T-helper 17 cell (primary cell): ENCODE data around the gene NUP188. TPM values are rescaled to one million over a fixed set of nuclear protein-coding genes. Genes with fewer than 3 reads are reported as not detected.

ENCODE experiments used
- ATAC-seq: fragments of 150-1000 bp; cut with Tn5 transposase; 2 replicates; pipeline ENCODE4 v1.10.0; 2021; ENCODE audit warnings: mild to moderate bottlenecking, moderate library complexity
- DNase-seq, 3 donors: peaks; one replicate each; pipeline versions ENCODE4 v3.0.0 to v3.0.0-alpha.2; 2020 to 2021
- H3K9me3 ChIP-seq: one replicate; pipeline ENCODE4 v1.7.0; 2013; ENCODE audit warnings: low read length, mild to moderate bottlenecking; ENCODE audit not compliant: control insufficient read depth, poor library complexity, severe bottlenecking
- H3K27ac Mint-ChIP-seq: one replicate; pipeline ENCODE4 v1.8.0; 2022; ENCODE audit warnings: mild to moderate bottlenecking, moderate library complexity, mixed read lengths
- H3K27me3 Mint-ChIP-seq: one replicate; pipeline ENCODE4 v1.8.0; 2022; ENCODE audit warnings: mixed read lengths
- H3K36me3 Mint-ChIP-seq: one replicate; pipeline ENCODE4 v1.8.0; 2022; ENCODE audit warnings: low read depth, mixed read lengths
- H3K4me1 Mint-ChIP-seq: one replicate; pipeline ENCODE4 v1.8.0; 2022; ENCODE audit warnings: mild to moderate bottlenecking, mixed read lengths
- H3K4me3 Mint-ChIP-seq: one replicate; pipeline ENCODE4 v1.8.0; 2022; ENCODE audit warnings: mild to moderate bottlenecking, moderate library complexity, mixed read lengths
- total RNA-seq, 4 donors: library from RNA in 2 of 4; stranded (reverse) in 2 of 4; gene quantifications; one replicate each; pipeline ENCODE4 v1.2.3 and lab custom pipeline; 2022 to 2026

The NUP188 gene
- total RNA-seq, 2 donors from 2014 or later: 62.2 to 75.1 TPM

DNA sequence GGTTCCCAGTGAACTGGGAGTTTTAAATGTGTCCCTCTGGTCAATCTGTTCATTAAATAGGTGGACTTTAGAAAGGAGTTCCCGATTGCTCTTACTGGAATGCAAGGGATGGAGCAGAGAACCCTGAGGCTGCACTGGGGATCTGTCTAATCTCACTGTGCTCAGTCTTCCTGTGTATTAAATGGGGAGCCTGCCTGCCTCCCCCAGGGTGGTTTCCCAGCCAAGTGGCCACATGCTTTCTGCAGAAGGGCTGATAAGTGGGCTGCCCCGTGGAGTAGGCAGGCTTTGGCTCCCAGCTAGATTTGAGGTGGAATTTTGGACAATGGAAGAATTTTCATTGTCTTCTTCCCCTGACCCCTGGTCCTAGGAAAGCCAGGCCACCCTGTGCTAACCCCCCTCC lies 40.8 kb upstream of the NUP188 start:
- H3K27me3 Mint-ChIP-seq: no peaks in the 10 kb centered on the region
- H3K4me3 Mint-ChIP-seq: no peak overlapping the region
- peak overlapping the region; percentile 41 for H3K27ac Mint-ChIP-seq
- DNase-seq (no peak), ATAC-seq (no peak)
- H3K9me3 ChIP-seq: no peaks in the 10 kb centered on the region
- peaks cover 27% of the 10 kb centered on the region for H3K4me1 Mint-ChIP-seq
- peaks cover 4% of the 10 kb centered on the region for H3K36me3 Mint-ChIP-seq

DNA sequence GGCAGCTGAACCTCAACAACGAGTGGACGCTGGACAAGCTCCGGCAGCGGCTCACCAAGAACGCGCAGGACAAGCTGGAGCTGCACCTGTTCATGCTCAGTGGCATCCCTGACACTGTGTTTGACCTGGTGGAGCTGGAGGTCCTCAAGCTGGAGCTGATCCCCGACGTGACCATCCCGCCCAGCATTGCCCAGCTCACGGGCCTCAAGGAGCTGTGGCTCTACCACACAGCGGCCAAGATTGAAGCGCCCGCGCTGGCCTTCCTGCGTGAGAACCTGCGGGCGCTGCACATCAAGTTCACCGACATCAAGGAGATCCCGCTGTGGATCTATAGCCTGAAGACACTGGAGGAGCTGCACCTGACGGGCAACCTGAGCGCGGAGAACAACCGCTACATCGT lies 39.1 kb upstream of the NUP188 start:
- H3K27me3 Mint-ChIP-seq: no peaks in the 10 kb centered on the region
- no peaks in the 10 kb centered on the region for H3K9me3 ChIP-seq
- H3K4me3 Mint-ChIP-seq: no peak overlapping the region
- ATAC-seq: no peak
- DNase-seq: no peak
- H3K4me1 Mint-ChIP-seq: peaks cover 33% of the 10 kb centered on the region
- peaks cover 10% of the 10 kb centered on the region for H3K36me3 Mint-ChIP-seq
- peak overlapping the region; percentile 62 for H3K27ac Mint-ChIP-seq

DNA sequence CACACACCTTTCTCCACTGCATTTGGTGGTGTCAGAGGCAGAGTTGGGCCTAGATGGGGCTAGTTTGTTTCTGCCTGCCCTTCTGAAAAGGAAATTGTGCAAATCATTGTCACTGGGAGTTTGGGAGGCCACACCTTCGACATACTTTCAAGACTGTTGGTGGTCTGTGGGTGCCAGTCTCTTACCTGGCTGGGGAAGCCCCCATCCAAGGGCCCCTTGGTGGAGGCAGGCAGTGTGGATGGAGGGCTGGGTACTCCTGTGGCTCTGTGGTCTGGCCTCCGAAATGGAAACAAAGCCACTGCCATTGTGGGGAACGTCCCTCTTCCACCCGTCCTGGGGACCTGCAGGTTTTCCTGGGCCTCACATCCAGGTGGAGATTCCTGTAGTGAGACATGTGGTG lies 37.6 kb upstream of the NUP188 start:
- Mint-ChIP-seq H3K36me3 (peaks cover 10% of the 10 kb centered on the region), H3K4me1 (peaks cover 28% of the 10 kb centered on the region), H3K4me3 (no peak overlapping the region), H3K27ac (peak overlapping the region; percentile 66), H3K27me3 (no peaks in the 10 kb centered on the region)
- ATAC-seq: no peak
- H3K9me3 ChIP-seq: no peaks in the 10 kb centered on the region
- no peak for DNase-seq

DNA sequence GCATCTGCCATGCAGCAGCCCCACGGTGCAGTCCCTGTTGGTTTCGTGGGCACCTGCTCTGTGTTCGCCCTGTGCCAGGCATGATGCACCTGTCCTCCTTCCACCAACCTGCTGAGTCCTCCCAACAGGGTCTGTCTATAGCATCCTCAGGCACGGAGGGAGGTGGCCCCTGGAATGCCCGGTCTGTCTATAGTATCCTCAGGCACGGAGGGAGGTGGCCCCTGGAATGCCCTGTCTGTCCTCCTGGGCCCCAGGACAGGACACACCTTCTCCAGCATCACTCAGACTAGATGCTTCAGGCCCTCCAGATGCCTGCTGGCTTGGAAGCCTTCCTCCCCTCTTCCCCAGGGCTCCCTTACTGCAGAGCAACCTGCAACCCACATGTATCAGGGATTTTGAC lies 36.6 kb upstream of the NUP188 start:
- H3K36me3 Mint-ChIP-seq: peaks cover 12% of the 10 kb centered on the region
- H3K27ac Mint-ChIP-seq: no peak overlapping the region
- H3K4me3 Mint-ChIP-seq: no peak overlapping the region
- H3K27me3 Mint-ChIP-seq: no peaks in the 10 kb centered on the region
- H3K4me1 Mint-ChIP-seq: peaks cover 30% of the 10 kb centered on the region
- ATAC-seq: no peak
- H3K9me3 ChIP-seq: no peaks in the 10 kb centered on the region
- no peak for DNase-seq

DNA sequence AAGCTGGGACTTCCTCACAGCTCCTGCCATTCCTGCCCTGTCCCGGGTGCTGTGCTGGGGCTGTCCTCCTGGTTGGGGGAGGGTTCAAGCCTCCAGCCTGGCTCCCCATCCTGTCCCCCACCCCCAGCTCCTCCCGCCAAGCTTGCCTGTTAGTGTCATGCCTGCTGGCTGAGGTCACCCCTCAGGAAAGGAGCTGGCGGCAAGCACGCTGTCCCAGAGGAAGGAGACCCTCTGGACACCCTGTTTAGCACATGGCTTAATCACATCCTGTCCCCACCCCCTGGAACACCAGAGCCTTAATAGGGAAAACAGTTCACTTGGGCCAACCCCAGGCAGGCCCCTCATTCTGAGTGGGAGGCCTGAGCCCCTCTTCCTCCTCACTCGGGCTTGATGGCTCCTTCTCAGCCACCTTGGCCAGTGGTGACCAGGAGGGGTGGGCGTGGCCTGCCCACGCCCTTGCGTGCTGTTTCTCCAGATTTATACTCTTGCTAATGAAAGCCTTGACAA lies 35.9 kb upstream of the NUP188 start:
- Mint-ChIP-seq H3K4me1 (peaks cover 29% of the 10 kb centered on the region), H3K27ac (peak overlapping the region; percentile 92), H3K27me3 (no peaks in the 10 kb centered on the region), H3K36me3 (peaks cover 12% of the 10 kb centered on the region), H3K4me3 (no peak overlapping the region)
- H3K9me3 ChIP-seq: no peaks in the 10 kb centered on the region
- DNase-seq (no peak), ATAC-seq (no peak)

DNA sequence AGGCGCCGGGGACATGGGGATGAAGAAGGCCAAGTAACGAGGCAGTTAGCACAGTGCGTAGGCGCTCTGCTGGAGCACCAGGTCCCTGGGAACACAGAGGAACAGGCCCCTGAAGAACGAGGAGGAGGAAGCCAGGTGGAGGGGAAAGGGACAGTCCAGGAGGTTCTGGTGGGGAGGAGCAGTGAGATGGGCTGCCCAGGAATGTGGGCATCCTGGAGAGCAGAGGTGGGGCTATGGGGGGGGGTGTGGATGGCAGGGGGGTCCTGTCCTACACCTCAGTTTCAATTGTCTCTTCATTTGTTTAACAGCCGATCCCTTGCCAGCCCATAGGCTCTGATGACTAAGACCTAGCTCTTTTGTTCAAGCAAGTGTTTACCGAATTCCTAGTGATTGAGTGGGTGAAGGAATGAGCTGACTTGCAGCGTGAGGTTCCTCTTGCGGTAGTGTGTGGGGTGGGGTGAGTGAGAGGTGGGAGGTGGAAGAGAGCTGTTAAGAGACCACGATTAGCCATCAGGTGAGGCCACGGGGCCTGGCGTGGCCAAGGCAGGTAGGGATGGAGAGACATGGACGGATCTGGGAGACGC lies 35.1 kb upstream of the NUP188 start:
- H3K4me3 Mint-ChIP-seq: peak overlapping the region; percentile 28
- no peaks in the 10 kb centered on the region for H3K9me3 ChIP-seq
- no peaks in the 10 kb centered on the region for H3K27me3 Mint-ChIP-seq
- H3K36me3 Mint-ChIP-seq: peaks cover 12% of the 10 kb centered on the region
- H3K27ac Mint-ChIP-seq: peak overlapping the region; percentile 92
- H3K4me1 Mint-ChIP-seq: peaks cover 27% of the 10 kb centered on the region
- DNase-seq: no peak
- ATAC-seq: no peak

DNA sequence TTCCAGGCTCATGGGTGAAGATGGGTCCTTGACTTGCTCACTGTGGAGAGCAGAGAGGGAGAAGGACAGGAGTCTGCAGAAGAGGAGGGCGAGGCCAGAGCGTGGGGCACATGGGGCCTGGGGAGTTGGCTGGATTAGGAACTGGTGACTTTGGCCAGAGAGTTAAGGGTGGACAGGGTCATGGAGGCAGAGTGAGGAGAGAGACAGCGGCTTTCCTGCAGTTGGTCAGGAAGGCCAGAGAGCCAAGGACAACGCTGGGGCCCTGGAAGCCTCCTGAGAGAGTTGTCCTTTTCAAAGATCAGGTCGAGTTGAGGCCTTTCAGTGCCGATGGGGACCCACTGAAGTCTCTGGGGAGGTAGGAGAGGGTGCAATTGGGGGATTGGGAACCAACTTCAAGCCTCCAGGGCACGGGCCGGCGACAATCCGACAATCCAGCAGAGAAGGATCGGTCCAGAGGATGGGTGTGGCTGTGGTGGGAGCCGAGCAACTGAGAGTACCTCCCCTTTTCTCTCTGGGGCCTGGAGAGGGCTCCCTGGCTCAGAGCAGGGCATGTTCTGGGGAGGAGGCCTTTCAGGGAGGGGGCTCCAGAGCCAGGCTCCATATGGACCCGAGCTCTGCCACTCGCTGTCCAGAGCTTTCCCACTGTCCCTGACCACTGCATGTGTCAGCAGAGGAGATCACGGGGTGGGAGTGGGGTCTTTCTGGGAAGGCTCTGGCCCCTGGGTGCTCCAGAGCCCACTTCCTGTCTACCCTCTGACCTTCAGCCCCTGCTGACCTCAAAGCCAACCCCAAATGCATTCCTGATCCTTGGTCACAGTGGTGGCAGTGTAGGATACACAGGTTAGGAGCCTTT lies 34.2 kb upstream of the NUP188 start:
- H3K4me3 Mint-ChIP-seq: peak overlapping the region; percentile 67

DNA sequence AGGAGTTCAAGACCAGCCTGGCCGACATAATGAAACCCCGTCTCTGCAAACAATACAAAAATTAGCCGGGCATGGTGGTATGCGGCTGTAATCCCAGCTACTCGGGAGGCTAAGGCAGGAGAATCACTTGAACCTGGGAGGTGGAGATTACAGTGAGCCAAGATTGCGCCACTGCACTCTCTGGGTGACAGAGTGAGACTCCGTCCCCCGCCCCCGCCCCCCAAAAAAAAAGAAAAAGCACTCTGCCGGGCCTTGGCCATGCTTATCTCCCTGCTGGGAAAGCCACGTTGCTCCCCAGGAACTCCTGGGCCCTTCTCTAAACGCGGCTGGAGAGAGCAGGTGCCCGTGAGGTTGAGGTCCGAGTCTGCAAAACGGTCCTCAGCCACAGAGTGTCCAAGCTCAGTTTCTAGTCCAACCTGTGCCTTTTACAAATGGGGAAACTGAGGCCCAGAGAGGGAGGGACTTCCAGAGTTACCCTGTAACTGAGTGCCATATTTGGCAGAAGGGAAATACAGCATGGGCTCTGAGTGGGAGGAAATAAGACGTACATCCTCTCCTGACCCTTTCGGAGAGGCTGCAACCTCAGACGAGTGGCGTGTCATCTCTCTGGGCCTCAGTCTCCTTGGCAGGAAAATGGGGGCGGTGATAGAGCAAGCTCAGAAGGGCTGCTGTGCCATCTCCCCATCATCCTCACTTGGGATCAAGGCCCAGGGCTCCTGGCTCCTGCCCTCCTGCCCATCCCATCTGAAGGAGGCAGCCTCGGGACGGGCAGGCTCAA lies 33.3 kb upstream of the NUP188 start:
- no peaks in the 10 kb centered on the region for H3K27me3 Mint-ChIP-seq
- no peak overlapping the region for H3K4me3 Mint-ChIP-seq
- peaks cover 8% of the 10 kb centered on the region for H3K36me3 Mint-ChIP-seq
- H3K4me1 Mint-ChIP-seq: peaks cover 23% of the 10 kb centered on the region
- no peak for DNase-seq
- H3K27ac Mint-ChIP-seq: peak overlapping the region; percentile 69
- no peaks in the 10 kb centered on the region for H3K9me3 ChIP-seq
- ATAC-seq: no peak

More for the DNA sequence above, 34.2 kb upstream of the NUP188 start:
- ATAC-seq: no peak
- Mint-ChIP-seq H3K27ac (peak overlapping the region; percentile 92), H3K36me3 (peaks cover 10% of the 10 kb centered on the region), H3K4me1 (peaks cover 27% of the 10 kb centered on the region), H3K27me3 (no peaks in the 10 kb centered on the region)
- no peak for DNase-seq
- no peaks in the 10 kb centered on the region for H3K9me3 ChIP-seq

DNA sequence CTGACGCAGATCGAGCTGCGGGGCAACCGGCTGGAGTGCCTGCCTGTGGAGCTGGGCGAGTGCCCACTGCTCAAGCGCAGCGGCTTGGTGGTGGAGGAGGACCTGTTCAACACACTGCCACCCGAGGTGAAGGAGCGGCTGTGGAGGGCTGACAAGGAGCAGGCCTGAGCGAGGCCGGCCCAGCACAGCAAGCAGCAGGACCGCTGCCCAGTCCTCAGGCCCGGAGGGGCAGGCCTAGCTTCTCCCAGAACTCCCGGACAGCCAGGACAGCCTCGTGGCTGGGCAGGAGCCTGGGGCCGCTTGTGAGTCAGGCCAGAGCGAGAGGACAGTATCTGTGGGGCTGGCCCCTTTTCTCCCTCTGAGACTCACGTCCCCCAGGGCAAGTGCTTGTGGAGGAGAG lies 31.3 kb upstream of the NUP188 start:
- Mint-ChIP-seq H3K36me3 (peaks cover 8% of the 10 kb centered on the region), H3K27me3 (no peaks in the 10 kb centered on the region), H3K27ac (no peak overlapping the region), H3K4me1 (peaks cover 20% of the 10 kb centered on the region), H3K4me3 (no peak overlapping the region)
- no peaks in the 10 kb centered on the region for H3K9me3 ChIP-seq
- DNase-seq (no peak), ATAC-seq (no peak)

DNA sequence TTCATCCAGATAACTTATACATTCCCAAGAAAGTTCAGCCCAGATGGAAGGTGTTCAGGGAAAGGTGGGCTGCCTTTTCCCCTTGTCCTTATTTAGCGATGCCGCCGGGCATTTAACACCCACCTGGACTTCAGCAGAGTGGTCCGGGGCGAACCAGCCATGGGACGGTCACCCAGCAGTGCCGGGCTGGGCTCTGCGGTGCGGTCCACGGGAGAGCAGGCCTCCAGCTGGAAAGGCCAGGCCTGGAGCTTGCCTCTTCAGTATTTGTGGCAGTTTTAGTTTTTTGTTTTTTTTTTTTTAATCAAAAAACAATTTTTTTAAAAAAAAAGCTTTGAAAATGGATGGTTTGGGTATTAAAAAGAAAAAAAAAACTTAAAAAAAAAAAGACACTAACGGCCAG lies 30.8 kb upstream of the NUP188 start:
- Mint-ChIP-seq H3K36me3 (peaks cover 8% of the 10 kb centered on the region), H3K4me1 (peaks cover 18% of the 10 kb centered on the region), H3K27ac (no peak overlapping the region), H3K27me3 (no peaks in the 10 kb centered on the region), H3K4me3 (no peak overlapping the region)
- no peak for DNase-seq
- ATAC-seq: no peak
- H3K9me3 ChIP-seq: no peaks in the 10 kb centered on the region

DNA sequence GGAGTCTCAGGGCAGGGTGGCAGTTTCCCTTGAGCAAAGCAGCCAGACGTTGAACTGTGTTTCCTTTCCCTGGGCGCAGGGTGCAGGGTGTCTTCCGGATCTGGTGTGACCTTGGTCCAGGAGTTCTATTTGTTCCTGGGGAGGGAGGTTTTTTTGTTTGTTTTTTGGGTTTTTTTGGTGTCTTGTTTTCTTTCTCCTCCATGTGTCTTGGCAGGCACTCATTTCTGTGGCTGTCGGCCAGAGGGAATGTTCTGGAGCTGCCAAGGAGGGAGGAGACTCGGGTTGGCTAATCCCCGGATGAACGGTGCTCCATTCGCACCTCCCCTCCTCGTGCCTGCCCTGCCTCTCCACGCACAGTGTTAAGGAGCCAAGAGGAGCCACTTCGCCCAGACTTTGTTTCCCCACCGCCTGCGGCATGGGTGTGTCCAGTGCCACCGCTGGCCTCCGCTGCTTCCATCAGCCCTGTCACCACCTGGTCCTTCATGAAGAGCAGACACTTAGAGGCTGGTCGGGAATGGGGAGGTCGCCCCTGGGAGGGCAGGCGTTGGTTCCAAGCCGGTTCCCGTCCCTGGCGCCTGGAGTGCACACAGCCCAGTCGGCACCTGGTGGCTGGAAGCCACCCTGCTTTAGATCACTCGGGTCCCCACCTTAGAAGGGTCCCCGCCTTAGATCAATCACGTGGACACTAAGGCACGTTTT lies 30.2 kb upstream of the NUP188 start:
- no peak for DNase-seq
- no peaks in the 10 kb centered on the region for H3K27me3 Mint-ChIP-seq
- no peaks in the 10 kb centered on the region for H3K9me3 ChIP-seq
- H3K4me1 Mint-ChIP-seq: peaks cover 12% of the 10 kb centered on the region
- H3K4me3 Mint-ChIP-seq: no peak overlapping the region
- peaks cover 8% of the 10 kb centered on the region for H3K36me3 Mint-ChIP-seq
- ATAC-seq: no peak
- peak overlapping the region; percentile 61 for H3K27ac Mint-ChIP-seq

DNA sequence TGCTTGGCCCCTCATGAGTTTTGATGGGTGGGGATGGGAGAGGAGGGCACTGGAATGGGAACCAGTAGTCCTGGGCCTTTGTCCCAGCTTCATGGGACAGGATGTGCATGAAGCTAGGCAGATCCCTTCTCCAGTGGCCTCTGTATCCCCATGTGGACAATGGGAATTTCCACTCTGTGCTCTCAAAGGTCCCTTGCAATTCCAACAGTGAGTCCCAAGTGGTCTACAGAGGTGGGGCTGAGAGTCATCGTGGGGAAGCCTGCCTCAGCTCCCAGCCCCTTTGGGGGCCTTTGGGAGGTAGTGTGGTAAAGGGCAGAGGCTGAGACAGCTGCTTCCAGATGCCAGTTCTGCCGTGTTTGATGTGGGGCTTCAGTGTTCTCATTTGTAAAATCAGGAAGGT lies 28.6 kb upstream of the NUP188 start:
- Mint-ChIP-seq H3K27ac (peak overlapping the region; percentile 34), H3K4me1 (peaks cover 3% of the 10 kb centered on the region), H3K4me3 (no peak overlapping the region), H3K27me3 (no peaks in the 10 kb centered on the region), H3K36me3 (peaks cover 2% of the 10 kb centered on the region)
- no peak for ATAC-seq
- no peaks in the 10 kb centered on the region for H3K9me3 ChIP-seq
- DNase-seq: no peak
